Activated CD4-positive, alpha-beta T cell treated with anti-CD3 and anti-CD28 coated beads, Interleukin-2, amount 50 U/mL, for 16 hours (primary cell): ENCODE measurements around the gene EXOC2.
"Not testable (repeated sequence)": the region's sequence is repeated elsewhere in the genome, so short reads cannot be mapped to it uniquely, and the experiment has no call there.

Experiments
- DNase-seq: peaks from one replicate; pipeline ENCODE4 v3.0.0-alpha.2; 2020

EXOC2 gene

GRCh38 chr6:633611-634010 is 59.3 kb downstream of the EXOC2 start:
- DNase-seq, result no peak

GRCh38 chr6:628766-629165 is 64.2 kb downstream of the EXOC2 start:
- no peak for DNase-seq

DNA sequence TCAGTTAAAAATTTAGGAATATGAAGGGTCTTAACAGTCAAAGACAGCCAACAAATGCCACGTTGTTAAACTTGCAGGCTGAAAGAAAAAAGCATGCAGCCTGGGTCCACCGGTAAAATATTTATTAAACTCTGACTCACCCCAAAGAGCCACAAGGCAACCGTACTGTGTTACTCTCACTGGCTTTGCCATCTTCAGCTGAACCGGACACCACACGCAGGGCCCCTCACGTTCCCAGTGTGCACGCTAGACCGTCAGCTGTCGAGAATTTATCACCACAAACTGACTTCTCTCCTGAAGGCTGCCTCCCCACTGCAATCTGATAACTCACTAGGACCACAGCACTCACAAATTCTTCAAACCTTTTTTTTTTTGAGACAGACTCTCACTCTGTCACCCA is 66.7 kb downstream of the EXOC2 start:
- DNase-seq, result no peak

DNA sequence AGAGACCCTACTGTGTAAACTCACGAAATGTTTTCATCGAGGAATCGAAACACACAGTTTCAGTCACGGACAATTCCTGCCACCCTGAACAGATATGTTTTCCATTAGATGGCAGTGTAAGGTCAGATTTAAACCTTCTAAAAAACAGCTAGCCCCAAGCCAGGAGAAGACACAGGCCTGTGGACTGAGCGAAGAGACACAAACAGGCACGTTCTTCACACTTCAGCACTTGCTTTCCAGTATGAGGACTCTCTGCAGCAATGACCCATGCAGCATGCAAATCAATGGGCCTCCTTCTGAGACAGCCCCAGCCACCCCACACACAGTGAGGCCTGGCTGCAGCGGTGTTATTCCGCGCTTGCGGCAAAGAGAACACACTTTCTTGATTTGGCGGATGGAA is 68.0 kb downstream of the EXOC2 start:
- no peak for DNase-seq

DNA sequence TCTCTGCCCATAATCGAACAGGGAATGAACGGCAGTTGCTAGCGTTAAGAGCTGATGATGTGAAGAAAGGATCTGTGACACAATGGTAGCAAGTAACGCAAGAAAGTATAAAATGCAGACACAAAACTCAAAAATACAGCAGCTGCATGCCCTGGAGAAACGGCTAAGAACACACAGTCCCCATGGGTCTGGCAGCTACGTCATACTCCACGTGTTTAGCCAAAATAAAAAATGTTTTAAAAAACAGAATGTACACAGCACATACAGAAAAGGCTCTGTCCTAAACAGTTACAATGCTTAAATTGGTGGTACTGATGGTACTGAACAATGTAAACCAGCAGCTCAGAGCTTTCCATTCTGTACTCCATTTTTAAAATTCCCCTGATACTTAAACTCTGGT is 70.5 kb downstream of the EXOC2 start:
- DNase-seq, result no peak

DNA sequence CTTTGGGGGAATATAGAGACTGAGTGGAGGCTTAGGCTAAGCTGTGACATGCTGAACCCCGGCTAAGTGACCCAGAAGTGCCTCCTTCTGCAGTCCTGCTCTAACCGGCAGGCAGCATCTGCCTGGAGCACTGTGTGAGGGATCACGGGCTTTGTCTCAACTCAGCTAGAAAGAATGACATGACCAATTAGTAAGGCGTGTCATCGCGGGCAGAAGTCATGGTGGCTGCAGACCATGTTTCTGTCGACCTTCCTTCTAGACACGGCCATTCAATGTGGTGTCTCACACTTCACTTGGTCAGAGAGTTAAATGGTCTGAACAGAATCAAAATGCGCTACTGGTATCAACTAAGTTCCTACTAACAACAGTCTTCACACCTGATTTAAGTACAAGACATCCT is 71.0 kb downstream of the EXOC2 start:
- DNase-seq, result no peak

GRCh38 chr6:620950-621349 is 72.0 kb downstream of the EXOC2 start:
- DNase-seq, result no peak

DNA sequence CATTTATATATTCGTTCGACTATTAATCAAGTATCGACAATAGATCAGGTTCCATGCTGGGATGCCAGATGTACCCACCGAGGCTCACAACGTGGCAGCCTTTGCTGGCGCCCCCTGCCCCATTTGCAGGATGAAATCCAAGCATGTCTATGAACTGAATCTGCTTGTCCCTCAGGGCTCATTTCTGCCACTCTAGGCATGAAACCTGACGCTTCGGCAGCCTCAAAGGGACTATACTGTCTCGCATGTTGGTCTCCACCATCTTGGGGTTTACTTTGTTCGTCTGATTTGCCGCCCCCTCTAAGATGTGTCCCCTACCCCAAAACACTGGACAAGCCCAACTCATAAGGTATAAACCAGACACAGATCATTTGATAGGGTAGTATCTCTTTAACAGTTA is 72.8 kb downstream of the EXOC2 start:
- DNase-seq, result no peak

DNA sequence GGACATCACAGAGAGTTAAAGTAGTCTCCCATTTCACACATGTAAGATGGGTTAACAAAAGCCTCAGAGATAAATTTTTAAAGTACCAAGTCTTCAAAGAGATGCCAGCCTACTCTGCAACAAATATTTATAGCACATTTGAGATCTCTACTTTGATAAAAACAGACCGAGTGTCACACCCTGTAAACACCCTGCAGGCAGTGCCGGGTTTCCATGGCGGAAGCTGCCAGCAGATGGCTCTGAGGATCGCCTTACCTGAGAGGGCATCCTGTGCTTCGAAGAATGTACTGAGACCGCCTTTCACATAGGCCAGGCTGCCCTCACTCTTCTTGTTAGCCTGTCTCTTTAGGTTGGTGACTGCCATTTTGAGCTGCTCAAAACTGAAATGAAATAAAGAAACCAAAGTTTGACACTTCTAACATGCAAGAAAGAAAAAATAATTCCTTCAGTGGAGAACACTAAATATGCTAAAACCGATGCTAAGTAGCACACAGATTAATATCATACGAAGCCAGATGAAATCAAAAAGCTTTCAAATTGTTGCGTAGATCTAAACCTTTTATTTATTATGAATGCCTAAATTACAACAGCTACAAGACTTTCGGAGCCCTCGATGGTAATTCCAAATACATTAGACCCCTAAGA is 75.4 kb downstream of the EXOC2 start:
- DNase-seq, result no peak

DNA sequence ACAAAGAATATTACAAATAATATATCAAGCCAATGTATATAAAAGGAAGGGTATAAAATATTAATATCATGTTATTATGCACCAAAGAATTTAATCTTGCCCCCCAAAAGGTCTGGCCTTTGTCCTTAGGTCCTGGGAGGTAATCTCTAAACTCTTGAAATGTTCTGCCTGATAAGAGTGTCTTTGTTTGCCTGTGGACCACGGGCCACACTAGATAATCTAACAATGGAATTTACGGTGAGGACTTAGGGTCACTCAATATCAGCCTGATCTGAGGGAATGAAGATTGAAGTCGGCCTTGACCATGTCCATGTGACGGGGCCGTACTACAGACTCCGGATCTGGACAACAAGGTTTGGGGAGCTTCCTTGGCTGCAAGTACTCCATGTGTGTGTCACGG is 79.0 kb downstream of the EXOC2 start:
- DNase-seq, result no peak

DNA sequence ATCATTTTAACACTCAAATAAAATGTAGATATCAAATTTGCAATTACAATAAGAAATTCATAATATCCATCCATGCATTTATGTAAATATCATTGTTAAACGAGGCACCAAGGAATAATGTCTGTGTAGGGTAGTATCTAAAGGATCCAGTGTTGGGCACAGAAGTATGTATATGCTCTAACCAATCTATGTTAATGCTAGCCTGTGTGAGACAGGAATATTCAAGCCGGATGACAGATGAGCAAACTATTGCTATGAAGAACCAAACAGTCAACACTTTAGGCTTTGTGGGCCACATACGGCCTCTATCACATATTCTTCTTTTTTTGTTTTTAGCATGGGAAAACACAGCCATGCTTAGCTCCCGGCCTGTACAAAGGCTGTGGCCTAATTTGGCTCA is 81.0 kb downstream of the EXOC2 start:
- no peak for DNase-seq

DNA sequence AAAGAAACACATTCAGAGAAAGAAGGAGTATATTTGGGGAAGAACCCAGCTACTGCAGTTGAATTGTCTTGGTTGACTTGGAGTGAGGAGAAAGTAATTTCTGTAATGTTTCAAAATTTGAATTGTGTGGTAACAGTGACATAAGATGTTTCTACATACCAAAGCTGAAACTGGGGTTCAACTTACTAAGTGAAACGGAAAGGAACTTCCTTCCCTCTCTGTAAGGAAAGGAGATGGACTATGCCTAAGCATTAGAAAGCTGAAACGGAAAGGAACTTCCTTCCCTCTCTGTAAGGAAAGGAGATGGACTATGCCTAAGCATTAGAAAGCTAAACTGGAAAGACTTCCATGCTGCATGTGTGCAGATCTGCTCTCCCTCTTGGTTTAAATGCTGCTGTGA is 82.1 kb downstream of the EXOC2 start:
- DNase-seq, result no peak

- no peak for DNase-seq
Observed at GRCh38 chr6:609905-610304, 83.0 kb downstream of the EXOC2 start.

DNA sequence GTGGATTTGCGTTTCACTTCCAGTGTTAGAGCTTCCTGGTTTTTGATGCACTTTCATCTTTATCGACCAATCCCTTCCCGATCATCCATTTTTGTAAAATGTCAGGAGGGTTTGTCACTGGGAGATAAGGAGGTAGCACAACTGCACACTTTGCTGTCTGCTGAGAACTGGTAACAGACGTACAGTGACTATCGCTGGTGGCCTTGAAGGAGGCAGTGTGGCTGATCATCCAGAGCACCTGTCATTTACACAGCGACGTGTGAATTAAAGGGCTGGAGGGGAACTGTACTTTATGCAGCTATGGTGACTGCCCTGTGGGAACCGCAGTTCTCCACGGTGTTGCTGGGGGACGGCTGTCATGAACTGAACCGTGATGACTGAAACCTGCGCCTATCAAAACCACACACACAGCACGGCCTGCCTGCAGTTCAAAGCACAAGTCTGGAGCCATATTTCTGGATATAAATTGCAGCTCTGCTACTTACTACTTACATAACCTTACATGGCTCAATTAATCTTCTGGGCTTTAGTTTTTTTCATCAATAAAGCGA is 86.0 kb downstream of the EXOC2 start:
- DNase-seq, result no peak

- not testable (repeated sequence) for DNase-seq
Observed at GRCh38 chr6:605895-606294, 87.0 kb downstream of the EXOC2 start.

DNA sequence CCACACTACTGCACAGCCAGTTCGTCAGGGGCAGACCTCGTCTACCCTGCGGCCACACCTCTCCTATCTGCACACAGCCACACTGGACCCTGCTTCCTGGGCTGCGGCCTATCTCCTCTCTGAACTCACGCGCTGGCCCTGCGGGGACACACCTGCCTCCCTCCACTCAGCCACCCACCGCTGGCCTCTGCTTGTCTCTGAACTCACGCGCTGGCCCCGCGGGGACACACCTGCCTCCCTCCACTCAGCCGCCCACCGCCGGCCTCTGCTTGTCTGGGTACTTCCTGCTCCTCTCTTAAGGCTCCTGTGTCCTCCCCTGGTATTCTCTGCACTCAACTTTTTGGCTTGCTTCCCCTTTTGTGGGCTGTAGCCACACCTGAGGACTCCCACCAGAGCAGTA is 88.4 kb downstream of the EXOC2 start:
- DNase-seq, result no peak

GRCh38 chr6:603265-603664 is 89.7 kb downstream of the EXOC2 start:
- no peak for DNase-seq

DNA sequence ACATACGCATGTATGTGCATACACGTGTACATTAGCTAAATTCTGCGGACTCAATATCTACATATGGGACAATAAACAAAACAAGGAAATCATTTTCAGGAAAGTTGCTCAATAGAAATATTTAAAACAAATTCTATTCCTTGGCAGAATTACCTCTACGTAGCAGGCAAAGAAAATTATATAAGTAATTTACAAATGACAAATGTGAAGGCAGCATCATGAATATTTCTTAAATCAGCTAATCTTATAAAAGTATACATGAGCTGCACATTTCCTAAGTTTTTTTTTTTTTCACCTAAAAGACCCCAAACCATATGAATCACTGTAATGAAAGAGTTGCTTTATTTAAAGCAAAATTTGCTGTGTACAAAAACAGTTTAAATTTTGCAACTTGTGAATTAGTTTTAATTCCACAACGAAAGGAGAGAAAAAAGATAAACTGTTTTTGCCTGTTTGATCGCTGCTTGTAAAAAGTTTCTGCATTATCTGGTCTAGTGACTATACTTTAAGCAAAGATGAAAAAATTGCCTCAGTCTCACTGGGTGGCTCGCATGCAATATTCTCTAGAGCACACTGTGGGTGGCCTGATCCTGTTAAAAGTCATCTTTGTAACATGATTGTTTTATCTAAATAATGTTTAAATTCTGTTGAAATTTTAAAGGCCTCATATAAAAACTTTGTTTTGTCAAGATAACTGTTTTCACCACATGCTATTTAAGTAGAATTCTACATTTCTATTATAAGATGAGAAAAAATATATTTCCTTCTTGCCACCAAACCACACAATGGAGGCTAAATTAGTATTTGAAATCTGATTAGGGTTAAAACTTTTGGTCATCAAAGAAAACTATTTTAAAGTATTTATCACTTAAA is 93.1 kb downstream of the EXOC2 start:
- no peak for DNase-seq

DNA sequence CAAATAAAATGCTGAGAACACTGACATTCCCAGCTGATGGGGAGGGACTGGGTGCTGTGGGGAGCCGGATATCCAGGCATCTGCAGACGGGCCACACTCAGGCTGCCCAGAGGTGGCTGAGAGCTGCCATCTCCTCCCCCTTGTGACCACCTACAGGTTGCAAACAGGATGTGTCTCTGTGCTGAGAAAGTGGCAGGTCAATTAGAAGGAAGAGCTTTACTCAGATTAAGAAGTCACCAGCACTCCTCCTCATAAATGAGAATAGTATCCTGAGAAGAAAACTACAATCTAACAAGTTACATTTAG is 99.1 kb downstream of the EXOC2 start:
- DNase-seq, result no peak

GRCh38 chr6:593139-593906 is 99.6 kb downstream of the EXOC2 start:
- peak; percentile 74 for DNase-seq

- DNase-seq, result no peak
Observed at GRCh38 chr6:589090-589489, 103.8 kb downstream of the EXOC2 start.

DNA sequence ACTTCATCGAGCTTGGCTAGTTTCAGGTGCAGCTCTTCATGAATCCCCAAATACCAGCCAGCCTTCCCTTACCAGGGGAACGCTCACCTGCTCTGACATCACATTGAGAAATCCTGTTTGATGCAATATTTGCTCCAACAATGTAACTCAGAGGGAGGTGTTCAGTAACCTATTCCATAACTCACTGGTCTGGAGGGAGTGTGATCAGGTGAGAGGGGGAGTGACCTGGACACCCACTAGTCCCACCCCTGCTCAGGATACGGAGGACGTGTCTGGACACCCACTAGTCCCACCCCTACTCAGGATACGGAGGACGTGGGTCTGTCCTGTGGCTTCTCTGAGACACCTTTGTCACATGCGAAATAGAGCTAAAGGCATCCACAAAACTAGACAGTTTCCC is 106.4 kb downstream of the EXOC2 start:
- DNase-seq, result no peak

- DNase-seq, result no peak
Observed at GRCh38 chr6:583635-584034, 109.3 kb downstream of the EXOC2 start.

- DNase-seq, result no peak
Observed at GRCh38 chr6:583116-583515, 109.8 kb downstream of the EXOC2 start.
